HG03432 (cell line): ENCODE measurements around the gene LDLRAD3.

Source experiments
- ATAC-seq: cut with Tn5 transposase; IDR thresholded peaks from one replicate; pipeline ENCODE4 v1.9.1; 2021; ENCODE audit warnings: mild to moderate bottlenecking, moderate library complexity; ENCODE audit not compliant: unreplicated experiment

Gene LDLRAD3

DNA sequence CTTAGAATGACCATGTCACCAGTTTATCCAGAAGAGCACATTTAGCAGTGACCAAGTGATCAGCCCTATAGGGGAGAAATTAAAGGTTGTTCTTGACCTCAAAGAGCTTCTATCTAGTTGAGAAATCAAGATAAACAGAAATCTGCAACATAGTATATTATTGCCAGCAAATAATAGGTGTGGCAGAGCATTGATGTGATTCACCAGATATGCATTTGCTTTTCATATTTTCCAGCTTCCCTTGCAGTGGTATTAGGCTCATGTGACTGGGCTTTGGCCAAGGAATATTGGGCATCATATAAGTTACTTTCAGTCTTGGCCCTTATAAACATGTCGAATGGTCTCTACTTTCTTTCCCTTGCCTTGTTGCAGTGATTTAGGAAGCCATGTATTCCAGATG lies 310.9 kb downstream of the LDLRAD3 start:
- no peak for ATAC-seq

DNA sequence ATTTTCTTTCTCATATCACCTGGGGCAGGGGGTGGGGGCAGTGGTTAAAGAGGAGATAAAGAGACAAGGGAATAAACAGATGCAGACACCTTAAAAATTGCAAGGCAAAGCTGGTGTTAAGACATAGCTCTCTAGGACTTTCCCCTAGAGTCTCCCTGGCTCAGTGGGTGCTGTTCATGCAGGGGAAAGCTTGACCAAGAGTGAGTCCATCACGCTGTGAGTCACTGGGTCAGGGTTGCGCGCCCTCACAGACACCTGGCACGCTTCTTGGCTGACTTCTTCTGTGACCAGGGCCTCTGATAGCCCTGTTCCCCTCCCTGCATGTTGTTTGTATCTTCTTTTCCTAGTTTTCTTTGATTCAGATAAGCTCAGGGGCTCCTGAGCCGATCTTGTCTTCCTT lies 313.5 kb downstream of the LDLRAD3 start:
- ATAC-seq: peak; percentile 50

DNA sequence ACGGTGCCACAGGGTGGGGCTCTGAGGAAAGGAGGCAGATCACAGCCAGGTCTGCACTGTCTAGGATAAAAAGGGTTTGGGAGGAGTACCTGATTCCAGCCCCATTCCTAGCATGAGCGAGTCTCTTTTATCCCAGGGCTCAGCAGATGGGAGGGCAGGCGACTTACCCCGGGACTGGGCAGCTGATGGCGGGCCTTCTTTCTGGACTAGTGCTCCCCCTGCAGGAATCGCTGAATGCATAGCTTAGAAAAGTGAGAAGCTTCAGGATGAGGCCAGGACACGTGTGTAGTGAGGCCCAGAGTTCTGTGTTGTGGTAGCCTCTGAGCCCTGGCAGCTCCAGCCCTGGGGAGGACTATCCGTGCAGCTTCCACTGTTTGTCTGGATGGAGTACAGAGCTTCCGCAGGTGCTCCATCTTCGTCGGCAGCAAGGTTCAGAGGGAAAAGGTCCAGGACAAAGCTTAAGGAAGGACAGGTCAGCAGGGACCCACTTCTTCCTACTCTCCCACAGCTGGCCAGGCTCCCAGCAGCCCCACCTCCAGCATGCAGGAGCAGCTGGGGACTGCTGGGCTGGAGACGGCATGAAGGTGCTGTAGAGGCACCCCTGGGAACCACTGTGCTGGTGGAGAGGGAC lies 315.0 kb downstream of the LDLRAD3 start:
- no peak for ATAC-seq

DNA sequence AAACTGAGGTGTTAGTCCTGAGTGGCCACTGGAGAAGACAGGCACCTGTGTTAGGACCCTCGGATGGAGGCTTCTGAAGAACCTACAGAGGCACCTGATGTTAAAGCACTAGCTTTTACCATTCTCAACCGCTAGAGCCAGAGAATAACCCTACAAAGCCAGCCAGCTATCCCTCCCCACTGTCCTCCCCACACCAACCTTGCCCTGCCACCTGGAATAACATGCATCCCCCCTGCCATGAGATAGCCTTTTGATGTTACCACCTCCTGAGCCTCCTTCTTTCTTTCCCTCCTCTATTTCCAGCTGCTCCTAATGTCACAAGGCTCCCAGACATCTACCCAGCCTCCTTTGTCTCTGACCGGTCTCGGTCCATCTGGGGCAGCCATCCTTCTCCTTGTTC lies 317.2 kb downstream of the LDLRAD3 start:
- no peak for ATAC-seq

DNA sequence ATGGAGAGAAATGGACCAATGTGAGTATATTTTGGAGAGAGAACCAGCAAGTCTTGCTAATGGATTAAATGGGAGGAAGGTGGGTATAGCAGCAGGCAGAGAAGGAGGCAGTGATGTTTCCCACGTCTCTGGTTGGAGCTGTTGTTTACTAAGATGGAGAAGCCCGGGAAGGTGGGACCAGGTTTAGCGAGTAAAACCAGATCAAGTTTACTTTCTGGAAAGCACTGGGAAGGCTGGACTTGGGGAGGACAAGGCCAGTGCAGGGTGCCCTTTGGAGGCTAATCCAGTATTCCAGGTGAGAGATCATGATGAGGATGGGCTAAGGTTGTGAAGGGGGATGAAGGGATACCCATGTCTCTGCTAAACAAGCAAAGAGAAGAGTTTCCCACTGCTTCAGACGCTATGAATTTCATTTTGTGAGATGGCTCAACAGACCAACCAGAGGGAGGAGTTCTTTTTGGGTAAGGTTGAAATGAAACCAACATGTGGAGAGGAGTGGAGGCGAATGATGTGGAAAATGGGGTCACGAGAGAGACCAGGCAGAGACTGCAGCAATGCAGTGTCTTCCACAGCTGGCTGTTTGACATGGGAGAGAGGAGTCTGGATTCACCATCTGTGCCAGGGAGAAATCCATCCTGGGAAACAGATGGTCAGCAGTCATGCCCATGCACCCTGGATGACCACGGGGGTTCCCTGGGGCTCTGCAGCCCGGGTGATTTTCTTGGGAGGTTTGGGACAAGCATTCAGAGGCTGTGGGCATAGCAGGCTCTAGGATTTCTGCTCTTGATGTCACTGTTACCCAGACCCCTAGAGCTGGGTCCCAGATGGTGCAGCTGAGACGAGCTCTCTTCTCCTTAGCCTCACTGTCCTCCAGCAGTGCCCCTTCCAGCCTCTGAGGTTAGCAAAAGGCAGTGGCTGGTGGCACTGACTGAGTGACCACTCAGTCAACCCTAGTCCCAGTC lies 320.4 kb downstream of the LDLRAD3 start:
- no peak for ATAC-seq

DNA sequence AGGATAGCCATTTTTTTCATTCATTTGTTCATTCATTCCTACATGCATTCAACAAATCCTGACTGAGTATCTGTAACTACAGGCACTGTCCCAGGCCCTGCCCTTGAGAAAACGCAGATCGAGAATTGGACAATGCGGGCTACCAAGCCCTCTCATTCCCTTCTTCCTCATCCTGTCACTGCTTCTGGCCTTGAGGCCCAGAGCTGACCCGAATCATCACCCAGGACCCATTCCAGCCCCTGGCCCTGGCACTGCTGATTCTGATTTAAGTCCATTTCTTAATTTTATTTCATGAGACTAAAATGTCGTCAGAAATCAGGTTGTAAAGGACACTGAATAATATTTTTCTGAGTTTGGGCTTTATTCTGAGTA lies 321.1 kb downstream of the LDLRAD3 start:
- no peak for ATAC-seq

DNA sequence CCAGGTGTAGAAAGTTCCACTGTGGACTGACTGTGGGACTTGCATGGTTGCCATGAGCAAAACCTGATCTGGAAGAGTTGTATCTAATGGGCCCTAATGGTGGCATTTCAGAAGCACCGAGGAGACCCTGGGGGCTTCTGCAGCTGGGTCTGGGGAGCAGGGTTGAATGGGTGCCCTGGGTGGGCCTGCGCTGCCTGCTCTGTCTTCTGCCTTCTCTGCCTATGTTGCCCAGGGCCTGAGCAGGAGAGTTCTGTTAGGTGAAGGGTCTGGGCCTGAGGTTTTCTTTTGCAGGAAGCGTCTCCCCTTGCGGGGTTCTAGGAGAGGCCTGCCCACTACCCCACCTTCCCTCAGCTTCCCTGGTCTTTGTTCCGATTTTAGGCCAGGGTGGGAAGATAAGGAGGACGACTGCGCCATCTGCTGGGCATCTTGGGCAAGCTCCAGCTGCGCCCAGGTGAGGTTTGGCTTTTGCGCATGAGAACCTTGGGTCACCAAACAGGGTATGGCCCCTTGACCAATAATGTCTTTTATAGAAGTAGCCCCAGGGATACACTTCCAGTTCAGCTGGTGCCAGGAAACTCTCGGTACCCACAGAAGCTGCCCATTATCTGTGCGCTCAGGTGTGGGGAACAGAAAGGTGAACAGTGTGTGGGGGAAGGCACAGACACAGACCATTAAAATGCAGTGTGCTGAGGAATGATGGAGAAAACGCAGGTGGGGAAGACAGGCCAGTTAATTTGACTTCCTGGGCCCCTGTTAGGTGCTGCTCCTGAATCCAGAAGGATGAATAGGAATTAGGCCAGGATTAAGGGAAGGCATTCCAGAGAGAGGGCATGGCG lies 322.1 kb downstream of the LDLRAD3 start:
- peak; percentile 78 for ATAC-seq

DNA sequence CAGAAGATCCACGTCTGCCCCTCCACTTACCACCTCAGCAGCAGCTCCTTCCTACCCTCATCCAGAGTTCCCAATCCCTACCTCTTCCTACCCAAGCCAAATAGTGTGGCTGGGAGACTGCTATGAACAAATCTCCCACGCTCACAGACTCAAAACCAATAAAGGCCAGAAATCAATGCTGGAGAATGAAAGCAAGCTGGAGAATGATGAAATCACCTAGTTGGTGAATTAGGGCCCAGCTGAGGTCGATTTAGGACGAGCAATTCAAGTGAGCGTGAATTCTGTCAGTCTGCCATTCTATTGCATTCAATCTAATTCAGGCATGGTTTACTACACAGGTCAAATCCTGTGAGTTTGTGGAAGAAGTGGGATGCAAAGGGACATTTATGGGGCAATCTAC lies 322.9 kb downstream of the LDLRAD3 start:
- ATAC-seq: no peak

DNA sequence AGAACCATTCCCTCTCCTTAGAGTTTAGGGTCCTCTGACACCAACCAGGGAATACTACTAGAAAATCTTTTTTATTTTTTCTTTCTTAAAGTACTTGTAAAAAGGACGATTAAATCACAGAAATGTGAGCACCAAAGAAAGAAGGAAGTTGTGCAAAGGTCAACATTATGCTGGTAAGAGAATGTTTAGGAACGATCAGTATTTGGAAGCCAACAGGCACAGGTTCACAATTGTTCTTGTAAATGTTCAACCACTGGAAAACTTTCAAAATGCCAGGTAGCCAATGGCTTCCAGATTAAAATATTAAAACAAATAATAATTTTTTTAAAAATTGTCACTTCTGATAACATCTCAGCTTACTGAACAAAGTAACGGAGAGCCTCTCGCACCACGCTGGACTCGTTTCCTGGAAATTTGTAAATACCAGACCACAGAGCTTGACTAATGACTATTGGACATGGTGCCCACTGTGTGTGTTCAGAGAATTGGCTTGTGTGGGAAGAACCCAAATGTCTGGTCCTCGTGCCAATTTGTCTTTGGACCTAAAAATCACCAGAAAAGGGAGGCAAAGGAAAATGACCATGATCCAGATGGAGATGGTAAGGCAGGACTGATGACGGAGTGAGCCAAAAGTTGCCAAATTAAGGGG lies 324.6 kb downstream of the LDLRAD3 start:
- no peak for ATAC-seq

DNA sequence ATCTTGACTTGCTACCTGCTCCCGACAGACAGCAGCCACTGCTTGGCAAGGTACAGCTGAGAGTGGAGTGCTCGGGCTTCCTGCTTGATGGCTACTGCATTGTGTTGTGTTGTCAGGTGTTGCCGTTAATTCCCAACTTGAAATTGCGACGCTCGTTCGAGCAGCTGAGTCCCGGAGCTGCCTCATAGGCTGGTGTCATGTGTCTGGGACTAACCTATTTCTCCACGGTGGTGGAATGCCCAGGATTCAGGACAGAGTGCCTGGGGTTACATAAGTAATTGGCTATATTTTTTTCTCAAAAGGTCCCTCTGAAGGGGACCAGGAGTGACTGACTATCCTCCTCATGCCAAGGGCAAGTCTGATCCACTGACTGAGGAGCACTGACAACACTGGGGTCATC lies 326.8 kb downstream of the LDLRAD3 start:
- ATAC-seq: no peak

DNA sequence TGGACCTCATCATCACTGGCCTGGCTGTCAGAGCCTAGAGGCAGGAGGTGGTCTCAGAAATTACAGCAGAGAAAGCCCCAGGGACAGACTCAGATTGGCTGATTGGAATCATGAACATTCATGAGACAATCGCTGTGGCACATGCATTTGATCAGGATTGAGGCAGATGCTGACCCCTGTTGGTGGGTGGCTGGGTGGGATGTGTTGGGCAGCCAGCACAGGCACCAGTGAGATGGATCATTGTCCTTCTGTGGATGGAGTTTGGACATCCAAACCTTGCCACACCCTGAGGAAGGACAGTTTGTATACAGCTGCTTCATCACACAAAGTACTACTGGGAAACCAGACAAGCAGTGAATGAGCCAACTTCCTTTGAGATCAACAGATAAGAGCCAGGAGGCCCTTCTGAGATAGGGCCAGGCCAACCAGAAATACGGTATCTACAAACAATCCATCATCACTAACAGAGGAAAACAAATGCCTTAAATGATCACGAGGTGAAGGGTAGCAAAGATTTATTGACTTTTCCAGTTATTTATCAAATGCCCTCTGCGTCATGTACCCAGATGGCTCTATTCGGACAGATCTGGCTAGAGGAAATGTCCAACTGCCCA lies 328.0 kb downstream of the LDLRAD3 start:
- ATAC-seq: no peak

DNA sequence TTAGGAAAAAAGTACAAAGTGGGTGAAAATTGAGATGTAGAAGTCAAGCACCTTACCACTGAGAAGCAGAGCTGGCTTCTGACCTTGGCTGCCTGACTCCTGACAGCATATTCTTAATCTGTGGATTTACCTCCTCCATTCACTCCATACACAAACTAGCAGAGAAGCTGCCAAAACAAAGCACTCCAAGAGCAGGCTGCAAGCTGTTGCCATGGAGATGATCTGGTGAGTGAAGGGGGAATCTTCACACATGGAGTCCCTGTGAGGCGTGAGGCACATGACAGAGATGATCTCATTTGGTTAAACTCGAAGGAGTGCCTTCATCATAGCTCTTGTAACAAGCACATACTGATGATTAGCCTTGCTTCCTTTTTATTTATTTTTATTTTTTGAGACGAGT lies 329.2 kb downstream of the LDLRAD3 start:
- ATAC-seq: no peak

DNA sequence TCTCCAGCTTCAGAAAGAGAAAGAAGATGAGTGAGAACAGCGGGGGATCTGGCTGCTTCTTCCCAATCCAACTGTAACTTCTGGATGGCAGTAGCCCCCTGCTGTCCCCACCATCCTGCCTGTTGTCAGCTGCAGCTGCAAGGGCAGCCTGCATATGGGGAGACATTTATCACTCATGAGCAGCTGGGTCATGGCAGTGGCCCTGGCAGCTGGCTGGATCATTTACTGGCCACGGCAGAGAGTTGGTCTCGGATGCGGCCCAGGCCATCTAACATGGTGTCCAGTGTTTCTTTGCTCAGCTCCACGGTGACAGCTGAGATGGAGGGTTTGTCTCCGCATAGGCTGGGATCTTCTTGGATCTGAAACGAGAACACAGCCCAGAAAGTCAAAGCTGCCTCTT lies 330.6 kb downstream of the LDLRAD3 start:
- ATAC-seq: no peak

DNA sequence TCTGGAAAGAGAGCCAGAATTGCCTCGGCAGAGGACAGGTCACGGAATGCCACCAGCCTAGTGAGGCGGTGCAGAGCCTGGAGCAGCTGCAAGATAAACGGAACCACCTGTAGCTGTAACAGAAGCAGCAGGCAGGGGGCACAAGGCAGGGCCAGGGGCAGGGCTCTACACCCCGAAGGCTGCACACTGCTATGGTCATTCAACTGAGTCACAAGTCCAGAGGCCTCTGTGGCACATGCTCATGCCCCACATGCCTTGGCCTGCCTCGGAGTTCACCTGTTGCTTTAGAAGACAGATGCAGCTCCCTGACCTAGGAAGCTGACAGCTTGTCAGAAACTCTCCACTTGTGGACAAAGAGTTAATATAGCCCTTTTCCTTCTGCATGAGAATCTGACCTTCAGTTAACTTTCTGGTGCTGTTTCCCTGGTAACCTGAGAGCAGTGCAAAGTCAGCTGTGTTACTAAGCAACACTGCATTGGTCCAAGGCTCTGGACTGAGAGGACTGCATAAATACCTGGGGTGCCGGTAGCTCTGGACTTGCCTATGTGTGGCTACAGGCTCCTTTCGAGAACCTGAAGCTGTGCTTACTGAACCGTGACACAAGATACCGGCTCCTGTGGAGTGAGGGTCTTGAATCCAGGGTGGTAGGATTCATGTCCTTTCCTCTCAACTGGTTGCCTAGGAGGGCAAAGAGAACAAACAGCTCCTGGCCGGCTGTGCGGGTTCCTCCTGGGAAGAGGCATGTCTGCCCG lies 334.8 kb downstream of the LDLRAD3 start:
- ATAC-seq: no peak

DNA sequence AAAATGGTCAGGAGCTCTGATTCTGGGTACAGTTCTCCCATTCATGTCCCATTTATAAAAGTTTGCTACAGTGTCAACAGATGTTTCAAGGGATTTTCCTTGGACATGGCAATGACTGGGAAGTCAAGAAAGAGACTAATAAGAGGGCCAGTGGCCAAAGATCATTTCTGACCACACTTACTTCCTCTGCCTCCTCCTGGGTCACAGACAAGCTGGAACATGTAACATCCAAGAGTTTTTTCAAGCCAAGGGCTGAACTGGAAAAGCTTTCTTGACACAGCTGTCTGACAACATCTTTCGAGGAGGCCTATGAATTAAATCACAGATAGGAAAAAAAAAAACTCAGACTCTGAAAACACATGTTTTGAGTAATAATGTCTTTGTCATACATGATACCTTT lies 336.7 kb downstream of the LDLRAD3 start:
- ATAC-seq: no peak
